GM19025 (cell line): ENCODE results near the gene KCTD21.
"Not testable (repeated sequence)": the region's sequence is repeated elsewhere in the genome, so short reads cannot be mapped to it uniquely, and the experiment has no call there.

Source experiments
- ATAC-seq: cut with Tn5 transposase; IDR thresholded peaks from one replicate; pipeline ENCODE4 v1.9.1; 2021; ENCODE audit warnings: mild to moderate bottlenecking, low read depth, moderate library complexity; ENCODE audit not compliant: unreplicated experiment

KCTD21 gene, protein sequence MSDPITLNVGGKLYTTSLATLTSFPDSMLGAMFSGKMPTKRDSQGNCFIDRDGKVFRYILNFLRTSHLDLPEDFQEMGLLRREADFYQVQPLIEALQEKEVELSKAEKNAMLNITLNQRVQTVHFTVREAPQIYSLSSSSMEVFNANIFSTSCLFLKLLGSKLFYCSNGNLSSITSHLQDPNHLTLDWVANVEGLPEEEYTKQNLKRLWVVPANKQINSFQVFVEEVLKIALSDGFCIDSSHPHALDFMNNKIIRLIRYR

DNA sequence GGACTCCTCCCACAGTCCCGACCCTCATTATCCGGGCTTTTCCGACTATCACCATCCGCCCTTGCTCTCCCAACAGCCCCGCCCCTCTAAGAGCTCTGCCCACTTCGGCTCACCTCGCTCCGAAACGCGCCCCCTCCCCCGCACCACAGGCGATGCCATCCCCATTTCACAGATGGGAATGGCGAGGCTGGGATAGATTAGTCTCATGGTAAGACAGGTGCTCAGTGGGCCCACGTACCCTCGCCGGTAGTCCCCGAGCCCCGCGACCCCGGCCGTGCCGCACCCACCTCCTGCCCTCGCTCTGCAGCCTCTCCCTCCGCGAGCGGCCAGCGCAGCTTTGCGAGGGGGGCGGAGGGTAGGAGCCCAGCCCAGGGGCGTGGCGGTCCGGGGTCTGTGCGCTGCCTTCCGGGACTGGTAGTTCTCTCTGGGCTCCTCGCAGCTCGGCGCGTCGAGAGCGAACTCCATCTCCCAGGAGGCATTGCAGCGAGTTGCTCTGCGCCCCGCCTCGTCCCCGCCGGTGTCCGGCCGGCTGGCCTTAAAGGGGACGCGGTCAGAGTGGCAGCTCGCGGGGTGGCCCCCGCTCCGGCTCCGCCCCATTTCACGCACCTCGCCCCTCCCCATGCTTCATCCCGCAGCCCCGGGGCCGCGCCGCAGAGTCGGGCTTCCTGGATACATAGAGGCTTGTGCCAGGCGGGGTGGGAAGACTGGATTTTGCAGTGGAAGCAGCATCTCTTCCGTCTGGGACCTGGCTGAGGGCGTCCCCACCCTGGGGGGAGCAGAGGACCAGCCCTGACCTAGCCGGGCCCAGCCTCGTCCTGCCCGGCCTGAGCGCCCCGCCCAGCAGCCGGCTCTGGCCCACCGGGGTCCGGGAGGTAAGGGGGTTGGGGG, at the start of gene KCTD21, which contains the start of gene USP35:
Gene KCTD21 (minus strand): TSS at position 341 of the 888 bp plus-strand sequence. CDS start 14,072 bp downstream, outside the sequence.
Gene USP35 (plus strand): TSS at position 634 of the 888 bp plus-strand sequence. CDS start 7,327 bp downstream, outside the sequence.
- ATAC-seq = peak; percentile 94

DNA sequence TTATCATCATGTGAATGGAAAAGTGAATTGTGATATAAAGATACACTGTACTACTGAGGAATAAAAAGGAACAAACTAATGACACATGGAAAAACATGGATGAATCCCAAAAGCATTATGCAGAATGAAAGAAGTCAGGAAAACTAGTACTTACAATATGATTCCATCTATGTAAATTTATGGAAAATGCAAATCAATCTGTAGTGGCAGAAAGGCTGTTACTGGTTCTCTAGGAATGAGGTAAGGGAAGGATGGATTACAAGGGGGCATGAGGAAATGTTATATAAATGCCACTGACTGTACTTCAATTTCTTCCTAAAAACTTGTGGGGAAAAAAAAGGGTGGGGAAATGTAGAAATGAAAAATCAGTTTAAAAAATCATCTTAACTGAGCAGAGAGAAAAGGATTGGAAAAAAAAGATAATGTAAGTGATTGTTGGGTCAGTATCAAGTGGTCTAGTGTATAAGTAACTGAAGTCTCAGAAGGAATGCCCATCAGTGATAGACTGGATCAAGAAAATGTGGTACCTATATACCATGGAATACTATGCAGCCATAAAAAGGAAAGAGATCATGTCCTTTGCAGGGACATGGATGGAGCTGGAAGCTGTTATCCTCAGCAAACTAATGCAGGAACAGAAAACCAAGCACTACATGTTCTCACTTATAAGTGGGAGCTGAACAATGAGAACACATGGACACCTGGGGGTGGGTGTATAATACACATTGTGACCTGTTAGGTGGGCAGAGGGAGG, 49.0 kb upstream of the KCTD21 start:
- ATAC-seq = no peak

DNA sequence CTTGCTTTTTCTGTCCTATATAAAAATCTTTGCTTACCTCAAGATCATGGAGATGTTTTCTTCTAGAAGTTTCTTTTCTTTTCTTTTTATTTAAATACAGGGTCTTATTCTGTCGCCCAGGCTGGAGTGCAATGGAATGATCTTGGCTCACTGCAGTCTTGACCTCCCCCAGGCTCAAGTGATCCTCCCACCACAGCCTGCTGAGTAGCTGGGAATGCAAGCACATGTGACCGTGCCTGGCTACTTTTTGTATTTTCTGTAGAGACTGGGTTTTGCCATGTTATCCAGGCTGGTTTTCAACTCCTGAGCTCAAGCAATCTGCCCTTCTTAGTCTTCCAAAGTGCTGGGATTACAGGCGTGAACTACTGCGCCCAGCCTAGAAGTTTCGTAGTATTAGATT, 45.6 kb upstream of the KCTD21 start:
- ATAC-seq = no peak

DNA sequence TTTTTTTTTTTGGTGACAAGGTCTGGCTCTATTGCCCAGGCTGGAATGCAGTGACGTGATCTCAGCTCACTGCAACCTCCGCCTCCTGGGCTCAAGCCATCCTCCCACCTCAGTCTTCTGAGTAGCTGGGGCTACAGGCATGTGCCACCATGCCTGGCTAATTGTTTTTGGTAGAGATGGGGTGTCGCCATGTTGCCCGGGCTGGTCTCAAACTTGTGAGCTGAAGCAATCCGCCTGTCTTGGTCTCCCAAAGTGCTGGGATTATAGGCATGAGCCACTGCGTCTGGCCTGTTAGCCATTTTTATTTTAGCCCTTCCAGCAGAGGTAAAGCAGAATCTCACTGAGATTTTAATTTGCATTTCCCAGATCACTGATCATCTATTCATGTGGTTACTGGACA, 44.6 kb upstream of the KCTD21 start:
- not testable (repeated sequence) for ATAC-seq

DNA sequence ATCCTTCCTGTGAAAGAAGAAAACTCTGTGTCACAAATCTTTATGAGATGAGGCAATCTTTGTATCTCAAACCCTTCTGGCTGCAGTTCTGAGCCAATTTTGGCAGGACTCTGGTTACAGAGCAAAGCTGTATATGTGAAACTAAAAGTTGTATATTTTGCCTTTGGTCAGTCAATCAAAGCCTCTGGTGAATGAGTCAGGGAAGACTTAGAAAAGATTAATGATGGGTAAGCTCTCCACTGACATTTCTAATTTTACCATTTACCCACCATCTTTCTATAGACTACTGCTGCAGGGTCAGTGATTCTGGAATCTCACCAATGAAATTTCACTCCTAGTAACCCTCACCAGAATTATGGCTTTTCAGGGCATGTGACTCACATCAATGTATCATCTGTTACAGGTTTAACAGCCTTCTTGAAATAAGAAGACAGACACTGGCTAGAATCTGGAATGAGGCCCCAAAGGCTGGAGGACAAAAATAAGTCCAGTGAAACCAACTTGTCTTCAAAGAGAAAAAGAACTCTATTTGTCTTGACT, 43.6 kb upstream of the KCTD21 start:
- no peak for ATAC-seq

DNA sequence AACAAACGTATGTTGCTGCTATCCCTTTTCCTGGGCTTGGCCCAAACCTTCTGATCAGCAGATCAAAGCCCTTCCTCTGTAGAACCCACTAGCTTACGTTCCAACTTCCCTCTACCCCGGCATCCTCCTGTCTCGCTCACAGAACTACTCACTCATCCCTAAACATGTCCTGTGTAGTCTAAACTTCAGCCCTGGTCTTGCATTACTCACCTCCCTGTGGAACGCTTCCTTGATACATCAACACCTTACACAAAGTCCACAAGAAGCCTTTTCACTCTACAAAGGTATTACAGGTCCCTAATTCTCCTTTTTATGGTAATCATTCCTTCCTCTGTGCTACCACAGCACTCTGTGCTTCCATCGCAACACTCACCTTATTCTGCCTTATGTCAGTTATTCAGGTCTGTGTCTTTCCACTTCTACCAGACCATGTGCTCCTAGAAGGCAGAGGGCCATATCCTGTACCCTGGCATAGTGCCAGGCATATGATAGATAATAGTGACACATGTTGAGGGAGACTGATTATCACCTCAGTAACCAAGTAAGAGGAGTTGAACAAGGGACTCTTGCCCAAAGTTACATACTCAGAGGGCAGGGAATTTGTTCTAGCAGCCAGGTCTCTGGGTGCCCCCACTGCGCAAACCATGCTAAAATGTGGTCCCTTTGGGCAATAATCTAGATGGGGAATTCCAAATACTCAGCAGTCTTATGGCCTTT, 41.9 kb upstream of the KCTD21 start:
- ATAC-seq = no peak

DNA sequence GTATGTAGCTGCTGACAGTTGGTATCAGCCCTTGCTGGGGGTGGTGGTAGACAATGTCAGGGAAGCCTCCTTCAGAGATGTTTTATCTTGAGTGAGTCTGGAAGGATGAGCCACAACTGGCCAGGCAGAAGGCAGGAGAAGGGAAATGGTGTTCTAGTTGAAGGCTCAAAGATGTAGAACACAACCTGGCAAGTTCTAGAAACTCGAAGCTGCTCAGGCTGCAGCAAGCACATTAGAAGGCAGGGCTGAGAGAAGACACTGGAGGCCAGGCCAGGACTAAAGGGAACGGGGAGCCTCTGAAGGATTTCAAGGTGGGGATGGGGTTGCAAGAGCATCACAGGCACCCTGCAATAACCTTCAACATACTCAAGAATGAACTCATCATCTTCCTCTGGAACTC, 40.7 kb upstream of the KCTD21 start:
- no peak for ATAC-seq

DNA sequence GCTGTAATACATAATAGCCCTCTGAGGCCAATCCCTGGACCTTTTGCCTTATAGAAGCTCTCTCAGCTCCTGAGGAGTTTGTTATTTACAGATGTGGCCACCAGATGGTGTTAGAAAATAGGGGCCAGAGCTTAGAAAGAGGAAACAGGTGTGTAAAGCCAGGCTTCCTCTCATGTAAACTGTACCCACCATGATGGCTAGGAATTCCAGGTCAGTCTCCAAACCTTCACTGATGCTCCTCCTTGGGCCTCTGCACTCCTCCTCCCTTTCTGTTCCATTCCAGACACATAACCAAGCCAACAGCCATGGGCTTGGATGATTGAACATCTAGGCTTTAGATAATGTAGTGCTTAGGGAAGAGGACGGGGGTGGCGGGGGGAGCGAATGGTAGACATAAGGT, 40.0 kb upstream of the KCTD21 start:
- ATAC-seq = no peak

DNA sequence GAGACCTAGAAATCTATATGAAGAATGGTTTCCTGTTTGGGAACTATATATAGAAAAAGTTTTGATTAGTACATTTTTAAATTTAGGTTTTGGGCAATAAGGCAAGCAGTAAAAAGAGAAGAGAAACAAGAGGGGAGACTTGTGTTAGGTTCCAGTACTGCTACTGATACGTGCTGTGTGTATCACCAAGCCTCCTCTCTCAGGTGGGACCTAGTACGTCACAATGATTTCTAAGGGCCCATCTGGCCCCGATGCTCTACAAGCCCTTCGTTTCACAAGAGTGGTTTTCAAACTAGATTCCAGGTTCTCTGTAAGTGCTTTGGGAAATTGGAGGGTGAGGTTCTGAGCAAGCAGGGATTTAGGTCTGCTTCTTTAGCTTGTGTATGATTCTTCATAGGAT, 39.5 kb upstream of the KCTD21 start:
- no peak for ATAC-seq

DNA sequence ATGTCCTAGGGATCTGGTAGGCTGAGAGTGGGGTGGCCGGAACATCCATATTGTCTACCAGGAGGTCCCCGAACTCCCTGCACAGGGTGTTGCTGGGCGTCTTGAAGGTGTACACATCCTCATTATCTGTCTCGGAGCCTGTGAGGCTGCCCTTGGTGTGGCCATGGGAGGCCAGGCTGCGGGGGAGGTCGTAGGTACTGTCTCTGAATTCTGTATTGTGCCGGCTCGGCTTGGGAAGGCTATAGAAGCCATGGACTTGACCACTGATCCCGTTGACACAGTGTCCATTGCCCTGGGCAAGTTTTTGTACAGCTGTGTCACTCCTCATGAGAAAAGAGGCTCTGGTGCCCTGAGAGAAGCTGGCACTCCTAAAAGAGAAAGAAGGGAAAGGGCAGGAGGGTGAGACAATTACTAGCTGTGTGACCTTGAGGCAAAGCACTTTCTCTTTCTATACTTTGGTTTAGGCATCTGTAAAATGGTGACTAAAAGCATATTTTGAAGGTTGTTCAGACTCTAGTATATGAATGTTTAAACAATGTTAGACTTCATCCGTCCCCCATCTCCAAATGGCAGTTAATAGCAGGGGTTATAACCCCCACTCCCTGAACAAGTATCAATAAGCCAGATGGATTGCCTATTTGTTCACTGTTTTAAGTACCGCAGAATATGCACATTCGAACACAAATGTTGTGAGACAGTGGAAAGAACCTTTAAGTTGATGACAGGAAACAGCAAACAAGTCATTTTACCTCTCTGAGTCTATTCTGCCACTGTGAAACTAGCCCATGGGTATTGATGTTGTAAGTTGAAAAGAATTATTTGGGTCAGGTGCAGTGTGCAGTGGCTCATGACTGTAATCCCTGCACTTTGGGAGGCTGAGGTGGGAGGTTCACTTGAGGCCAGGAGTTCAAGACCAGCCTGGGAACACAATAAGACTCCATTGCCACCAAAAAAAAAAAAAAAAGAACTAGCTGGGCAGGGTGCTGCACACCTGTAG, 38.6 kb upstream of the KCTD21 start:
- no peak for ATAC-seq

DNA sequence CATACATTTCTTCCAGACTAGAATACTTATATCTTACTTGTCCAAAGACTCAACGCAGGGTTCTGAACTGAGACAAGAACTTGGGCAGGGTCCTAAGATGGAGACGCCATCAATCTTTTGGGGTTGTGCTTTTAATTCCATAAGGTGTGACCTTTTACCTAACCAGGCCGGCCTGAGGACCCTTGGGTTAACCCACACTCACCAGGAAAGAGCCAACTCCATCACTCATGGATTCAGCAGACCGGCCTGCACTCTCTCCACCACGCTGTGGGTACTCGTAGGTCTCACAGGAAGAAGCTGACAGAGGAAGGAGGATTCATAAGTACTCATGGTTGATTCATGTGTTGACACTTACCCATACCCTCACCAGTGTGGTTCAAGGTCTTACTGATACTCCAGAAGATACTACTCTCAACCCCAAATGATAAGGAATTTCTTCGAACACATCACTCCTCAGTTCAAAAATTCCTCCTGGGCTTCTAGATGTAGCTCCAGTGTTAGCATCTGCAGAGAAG, 36.5 kb upstream of the KCTD21 start:
- no peak for ATAC-seq

DNA sequence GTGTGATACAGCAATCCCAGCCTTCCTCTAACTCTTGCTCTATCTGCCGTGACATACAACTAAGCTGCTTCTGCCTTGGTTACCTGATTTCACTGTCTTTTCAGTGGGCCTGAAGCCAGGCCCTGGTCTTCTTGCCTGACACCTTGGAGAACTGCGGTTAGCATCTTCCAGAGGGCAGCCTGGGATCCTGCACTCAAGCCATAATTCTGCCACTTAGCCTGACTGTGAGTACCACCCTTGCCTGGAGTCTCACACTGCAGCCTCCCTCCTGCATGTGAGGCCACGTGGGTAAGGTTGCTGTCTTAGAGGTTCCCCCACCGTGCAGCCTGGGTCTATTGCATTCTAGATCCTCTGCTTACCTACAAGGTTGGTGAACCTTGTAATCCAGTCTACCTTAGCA, 36.1 kb upstream of the KCTD21 start:
- no peak for ATAC-seq

DNA sequence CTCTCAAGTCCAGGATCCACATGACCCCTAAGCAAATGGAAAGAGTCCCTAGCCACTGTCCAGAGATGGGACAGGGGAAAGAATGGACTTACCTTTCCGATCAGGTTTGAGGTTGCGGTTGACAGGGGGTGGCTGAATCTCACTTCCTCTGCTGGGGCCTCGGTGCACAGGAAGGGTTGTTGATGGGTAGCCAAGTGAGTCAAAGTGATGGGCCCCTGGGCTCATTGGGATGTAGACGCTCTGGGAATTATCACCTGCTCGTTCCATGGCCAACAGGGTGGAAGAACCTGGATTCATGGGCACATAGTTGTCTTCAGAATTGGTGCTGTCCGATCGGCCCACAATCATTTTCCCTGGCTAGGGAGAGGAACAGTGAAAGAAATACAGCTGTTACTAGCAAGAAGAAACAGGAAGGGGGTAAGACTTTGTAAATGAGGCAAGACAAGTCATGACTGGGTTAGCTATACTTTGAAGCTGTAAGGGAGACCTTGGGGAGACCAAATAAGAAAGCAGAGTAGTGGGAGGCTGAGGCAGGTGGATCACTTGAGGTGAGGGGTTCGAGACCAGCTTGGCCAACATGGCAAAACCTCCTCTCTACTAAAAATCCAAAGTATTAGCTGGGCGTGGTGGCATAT, 35.0 kb upstream of the KCTD21 start:
- peak; percentile 58 for ATAC-seq

DNA sequence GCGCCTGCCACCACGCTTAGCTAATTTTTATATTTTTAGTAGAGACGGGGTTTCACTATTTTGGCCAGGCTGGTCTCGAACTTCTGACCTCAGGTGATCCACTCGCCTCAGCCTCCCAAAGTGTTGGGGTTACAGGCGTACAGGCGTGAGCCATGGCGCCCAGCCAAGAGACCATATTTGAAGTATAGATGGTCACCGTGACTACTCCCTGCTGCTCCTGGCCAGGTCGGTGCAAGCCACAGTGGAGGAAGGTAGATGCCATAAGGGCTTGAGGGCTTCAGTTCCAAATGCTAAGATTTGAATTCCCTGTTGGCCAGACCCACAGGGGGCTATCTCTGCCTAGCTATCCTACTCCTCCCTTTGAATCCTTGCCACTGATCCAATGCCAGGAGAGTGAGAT, 34.3 kb upstream of the KCTD21 start:
- ATAC-seq = not testable (repeated sequence)

DNA sequence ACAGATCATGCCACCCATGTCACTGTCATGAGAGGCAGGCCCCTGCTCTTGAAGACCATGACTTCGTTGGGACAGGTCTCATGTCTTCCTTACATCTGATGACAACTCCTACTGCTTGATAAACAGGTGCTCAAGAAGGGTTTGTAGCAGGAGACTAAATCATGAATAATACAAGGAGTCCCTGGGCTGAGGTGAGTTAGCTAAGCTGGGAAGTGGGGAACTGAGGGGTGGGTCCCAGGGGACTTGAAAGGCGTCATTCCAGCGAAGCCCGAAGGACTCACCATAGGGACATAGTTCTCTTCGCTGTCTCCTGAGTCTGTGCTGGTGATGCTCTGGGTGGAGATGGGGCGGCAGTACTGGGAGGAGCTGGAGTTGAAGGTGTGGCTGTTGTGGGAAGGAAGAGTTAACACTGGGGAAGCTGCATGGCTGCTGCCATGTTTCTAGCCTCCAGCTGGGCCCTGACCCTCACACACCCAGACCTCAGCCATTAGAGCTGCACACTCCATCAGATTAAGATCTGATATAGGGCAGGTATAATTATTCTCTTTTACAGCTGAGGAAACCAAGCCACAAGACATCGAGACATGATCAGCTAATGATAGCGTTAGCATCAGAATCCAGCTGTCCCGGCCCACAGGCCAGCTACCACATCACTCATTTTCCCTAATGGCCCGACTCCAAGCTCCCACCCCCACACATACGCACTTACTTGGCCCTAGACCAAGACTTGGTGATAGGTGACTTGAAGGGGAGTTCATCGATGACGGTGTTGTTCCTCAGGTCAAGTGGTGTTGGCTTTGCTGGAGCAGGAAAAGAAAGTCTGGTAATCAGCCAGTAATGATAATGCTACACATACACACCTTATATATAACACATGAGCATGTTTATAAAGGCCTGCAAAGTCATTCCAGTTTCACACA, 33.2 kb upstream of the KCTD21 start:
- no peak for ATAC-seq

DNA sequence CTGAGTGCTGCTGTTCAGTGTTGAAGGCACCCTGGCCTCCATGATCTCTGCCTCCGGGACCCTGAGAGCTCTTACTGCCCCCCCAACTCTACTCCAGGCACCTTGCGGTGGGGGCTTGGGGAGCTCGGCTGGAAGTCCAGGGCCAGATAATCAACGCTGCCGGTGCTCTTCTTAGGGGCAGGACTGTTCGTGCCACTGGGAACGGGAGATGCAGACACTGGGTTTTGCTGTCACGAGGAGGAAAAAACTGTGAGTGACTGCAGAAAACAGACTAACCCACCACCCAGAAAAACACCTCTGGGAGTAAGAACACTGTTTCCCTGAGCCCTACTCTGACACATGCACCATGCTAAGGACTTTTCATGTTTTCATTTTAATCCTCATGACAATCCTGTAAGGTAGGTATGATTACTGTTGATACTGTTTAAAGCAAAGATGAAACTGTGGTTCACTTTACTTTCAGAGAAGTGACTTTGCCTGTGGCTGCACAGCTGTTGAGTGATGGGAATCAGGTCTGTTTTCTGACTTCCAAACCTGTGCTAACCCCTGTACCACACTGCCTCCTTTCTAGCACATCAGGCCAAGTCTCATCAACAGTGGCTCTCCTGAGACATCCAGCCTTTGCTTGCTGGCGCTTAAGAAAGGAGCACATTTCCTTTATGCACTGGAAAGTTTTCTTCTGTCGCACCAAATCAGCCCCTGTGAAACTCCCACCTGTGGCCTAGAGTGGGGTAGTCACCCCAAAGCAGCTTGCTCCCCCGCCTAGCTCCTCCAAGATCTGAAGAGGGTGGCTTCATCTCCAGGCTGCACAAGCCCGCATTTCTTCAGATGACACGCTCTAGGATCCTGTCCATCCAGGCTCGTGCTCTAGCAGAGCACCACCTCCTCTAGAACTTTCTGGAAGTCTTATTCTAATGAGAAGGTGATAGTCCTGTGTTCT, 32.1 kb upstream of the KCTD21 start:
- ATAC-seq = no peak
